ENCODE measurements around the gene RHOD.

DNA sequence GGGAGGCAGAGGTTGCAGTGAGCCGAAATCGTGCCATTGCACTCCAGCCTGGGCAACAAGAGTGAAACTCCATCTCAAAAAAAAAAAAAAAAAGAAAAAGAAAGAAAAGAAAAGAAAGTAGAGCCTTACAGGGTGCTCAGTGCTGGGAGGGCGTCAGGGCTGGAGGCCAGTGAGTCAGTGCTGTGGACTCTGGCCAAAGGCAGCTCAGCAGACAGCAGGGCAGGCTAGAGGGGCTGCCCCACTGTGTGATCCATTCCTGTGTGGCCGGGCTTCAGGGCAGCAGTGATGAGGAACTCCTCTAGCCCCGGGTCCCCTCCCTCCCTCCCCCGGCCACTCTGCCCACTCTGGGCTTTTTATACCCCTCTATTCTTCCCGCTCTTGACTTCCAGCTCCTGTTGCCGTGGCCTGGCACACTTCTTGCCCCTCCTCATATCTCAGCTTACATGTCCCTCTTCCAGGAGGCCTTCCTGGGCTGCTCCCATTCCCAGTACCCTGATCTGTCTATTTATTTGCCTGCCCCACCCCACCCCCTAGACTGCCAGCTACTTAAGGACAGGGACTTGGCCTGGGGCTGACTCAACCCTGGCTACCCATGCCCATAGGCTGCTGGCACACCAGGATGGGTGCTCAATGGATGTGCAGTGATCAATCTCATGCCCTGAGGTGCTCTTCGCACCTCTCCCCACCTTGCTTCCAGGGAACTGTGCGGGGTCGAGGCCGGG, 23.7 kb upstream of the RHOD start:
- TF ChIP-seq, protein P1, sequence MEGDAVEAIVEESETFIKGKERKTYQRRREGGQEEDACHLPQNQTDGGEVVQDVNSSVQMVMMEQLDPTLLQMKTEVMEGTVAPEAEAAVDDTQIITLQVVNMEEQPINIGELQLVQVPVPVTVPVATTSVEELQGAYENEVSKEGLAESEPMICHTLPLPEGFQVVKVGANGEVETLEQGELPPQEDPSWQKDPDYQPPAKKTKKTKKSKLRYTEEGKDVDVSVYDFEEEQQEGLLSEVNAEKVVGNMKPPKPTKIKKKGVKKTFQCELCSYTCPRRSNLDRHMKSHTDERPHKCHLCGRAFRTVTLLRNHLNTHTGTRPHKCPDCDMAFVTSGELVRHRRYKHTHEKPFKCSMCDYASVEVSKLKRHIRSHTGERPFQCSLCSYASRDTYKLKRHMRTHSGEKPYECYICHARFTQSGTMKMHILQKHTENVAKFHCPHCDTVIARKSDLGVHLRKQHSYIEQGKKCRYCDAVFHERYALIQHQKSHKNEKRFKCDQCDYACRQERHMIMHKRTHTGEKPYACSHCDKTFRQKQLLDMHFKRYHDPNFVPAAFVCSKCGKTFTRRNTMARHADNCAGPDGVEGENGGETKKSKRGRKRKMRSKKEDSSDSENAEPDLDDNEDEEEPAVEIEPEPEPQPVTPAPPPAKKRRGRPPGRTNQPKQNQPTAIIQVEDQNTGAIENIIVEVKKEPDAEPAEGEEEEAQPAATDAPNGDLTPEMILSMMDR (IDR thresholded peaks at IDR 0.05) = no peak
- no peak for TF ChIP-seq POLR2A (IDR thresholded peaks at IDR 0.05)
